ELF-1 (cell line): ENCODE data around the gene RINL.
"Not testable (repeated sequence)": the region's sequence is repeated elsewhere in the genome, so short reads cannot be mapped to it uniquely, and the experiment has no call there.

Experiments used
- DNase-seq: peaks from one replicate; pipeline ENCODE4 v3.0.0-alpha.2; 2016; ENCODE audit warnings: low read depth, low spot score

Gene RINL

GRCh38 chr19:38875656-38876395 lies 2.2 kb downstream of the RINL start:
- no peak for DNase-seq

GRCh38 chr19:38873400-38873799 lies 4.7 kb downstream of the RINL start:
- not testable (repeated sequence) for DNase-seq

GRCh38 chr19:38870612-38871011 lies 7.5 kb downstream of the RINL start:
- DNase-seq: no peak

- DNase-seq: peak; percentile 92
Measured at GRCh38 chr19:38869836-38870607, 8.1 kb downstream of the RINL start.

GRCh38 chr19:38869160-38869835 lies 8.8 kb downstream of the RINL start:
- DNase-seq: peak; percentile 31

- DNase-seq: peak; percentile 53
Measured at GRCh38 chr19:38868551-38868950, 9.5 kb downstream of the RINL start.

- DNase-seq: no peak
Measured at GRCh38 chr19:38867171-38867780, 10.8 kb downstream of the RINL start.

GRCh38 chr19:38862321-38863059 lies 15.6 kb downstream of the RINL start:
- peak; percentile 65 for DNase-seq

- DNase-seq: no peak
Measured at GRCh38 chr19:38861368-38861767, 16.7 kb downstream of the RINL start.

- peak; percentile 70 for DNase-seq
Measured at GRCh38 chr19:38859631-38860204, 18.4 kb downstream of the RINL start.

- no peak for DNase-seq
Measured at GRCh38 chr19:38856813-38857212, 21.3 kb downstream of the RINL start.

- DNase-seq: not testable (repeated sequence)
Measured at GRCh38 chr19:38855751-38856150, 22.3 kb downstream of the RINL start.

GRCh38 chr19:38854961-38855360 lies 23.1 kb downstream of the RINL start:
- not testable (repeated sequence) for DNase-seq

- DNase-seq: no peak
Measured at GRCh38 chr19:38853214-38853613, 24.9 kb downstream of the RINL start.

- peak; percentile 60 for DNase-seq
Measured at GRCh38 chr19:38852231-38853044, 25.6 kb downstream of the RINL start.

- DNase-seq: peak; percentile 91
Measured at GRCh38 chr19:38851622-38852230, 26.3 kb downstream of the RINL start.

- peak; percentile 78 for DNase-seq
Measured at GRCh38 chr19:38850976-38851621, 27.0 kb downstream of the RINL start.

GRCh38 chr19:38850436-38850975 lies 27.6 kb downstream of the RINL start:
- no peak for DNase-seq
